ENCODE results near the gene CPED1.

DNA sequence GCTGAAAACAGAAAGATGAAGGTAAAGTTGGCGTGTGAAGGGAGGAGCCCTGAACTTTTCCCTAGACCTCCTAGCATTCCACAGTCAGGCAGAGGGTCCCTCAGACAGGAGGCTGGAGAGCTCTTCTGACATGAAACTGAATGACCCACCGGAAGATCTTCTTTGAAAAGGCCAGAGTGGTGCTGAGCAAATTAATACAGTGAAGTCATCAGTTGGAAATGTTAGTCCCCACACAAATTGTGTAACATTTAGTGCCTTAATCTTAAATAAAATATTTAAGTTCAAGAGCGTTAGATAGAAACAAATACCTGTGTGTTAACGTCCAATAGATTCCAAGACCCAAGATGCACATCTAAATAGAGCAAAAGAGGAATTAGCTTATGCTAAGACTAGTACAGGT lies 291.3 kb downstream of the CPED1 start:
- TF ChIP-seq CTCF (IDR thresholded peaks at IDR 0.05) (no peak), POLR2A (IDR thresholded peaks at IDR 0.05) (no peak), EP300 (IDR thresholded peaks at IDR 0.05) (no peak)

Measured in suprapubic skin (tissue), 3 donors.